Astrocyte (in vitro differentiated cells and primary cell): ENCODE results near the gene AKR1A1. TPM values are rescaled to one million over a fixed set of nuclear protein-coding genes. Genes with fewer than 3 reads are reported as not detected.
"Not testable (repeated sequence)": the region's sequence is repeated elsewhere in the genome, so short reads cannot be mapped to it uniquely, and the experiment has no call there.

ENCODE experiments used
- DNase-seq: peaks from one replicate; pipeline ENCODE4 v3.0.0-alpha.2; 2010; ENCODE audit warnings: low read depth
- FAIRE-seq: peaks from 2 replicates; lab custom pipeline; 2011; peaks lifted over from hg19 to GRCh38; lab: Jason Lieb, UNC
- H2AFZ ChIP-seq: 2 replicates; pipeline ENCODE4 v1.6.0; 2012; ENCODE audit warnings: low read depth, low read length, inconsistent platforms
- H3K27ac ChIP-seq: 2 replicates; pipeline ENCODE4 v1.5.1; 2011; ENCODE audit warnings: low read depth, low read length, inconsistent platforms
- H3K27me3 ChIP-seq: 2 replicates; pipeline ENCODE4 v1.6.0; 2011; ENCODE audit warnings: low read length, inconsistent platforms; ENCODE audit not compliant: insufficient read depth
- H3K36me3 ChIP-seq: 2 replicates; pipeline ENCODE4 v1.5.1; 2011; ENCODE audit warnings: low read length, inconsistent platforms; ENCODE audit not compliant: insufficient read depth
- H3K4me1 ChIP-seq: 2 replicates; pipeline ENCODE4 v1.5.1; 2011; ENCODE audit warnings: low read length, inconsistent platforms; ENCODE audit not compliant: insufficient read depth
- H3K4me2 ChIP-seq: 2 replicates; pipeline ENCODE4 v1.6.0; 2012; ENCODE audit warnings: low read length, inconsistent platforms
- H3K4me3 ChIP-seq: 2 replicates; pipeline ENCODE4 v1.5.1; 2011; ENCODE audit warnings: low read depth, mild to moderate bottlenecking, low read length, inconsistent platforms; ENCODE audit not compliant: insufficient read depth
- H3K79me2 ChIP-seq: 2 replicates; pipeline ENCODE4 v1.6.0; 2012; ENCODE audit warnings: mild to moderate bottlenecking, low read length, inconsistent platforms; ENCODE audit not compliant: insufficient read depth
- H3K9ac ChIP-seq: 2 replicates; pipeline ENCODE4 v1.6.0; 2012; ENCODE audit warnings: mild to moderate bottlenecking, low read length, inconsistent platforms
- H3K9me3 ChIP-seq: 2 replicates; pipeline ENCODE4 v1.5.1; 2012; ENCODE audit warnings: low read depth, mild to moderate bottlenecking, low read length, inconsistent platforms; ENCODE audit not compliant: insufficient read depth
- H4K20me1 ChIP-seq: 2 replicates; pipeline ENCODE4 v1.6.0; 2012; ENCODE audit warnings: low read length, inconsistent platforms; ENCODE audit not compliant: insufficient read depth
- H3K27ac Mint-ChIP-seq: one replicate; pipeline ENCODE4 v1.8.0; 2021; ENCODE audit warnings: mild to moderate bottlenecking, mixed read lengths; ENCODE audit not compliant: unreplicated experiment
- H3K27me3 Mint-ChIP-seq: one replicate; pipeline ENCODE4 v1.8.0; 2021; ENCODE audit warnings: low read depth, mixed read lengths; ENCODE audit not compliant: unreplicated experiment
- H3K36me3 Mint-ChIP-seq: one replicate; pipeline ENCODE4 v1.8.0; 2021; ENCODE audit warnings: low read depth, mixed read lengths; ENCODE audit not compliant: unreplicated experiment
- H3K4me1 Mint-ChIP-seq: one replicate; pipeline ENCODE4 v1.8.0; 2021; ENCODE audit warnings: low read depth, mixed read lengths; ENCODE audit not compliant: unreplicated experiment
- H3K4me3 Mint-ChIP-seq: one replicate; pipeline ENCODE4 v1.8.0; 2021; ENCODE audit warnings: mild to moderate bottlenecking, moderate library complexity, mixed read lengths; ENCODE audit not compliant: unreplicated experiment
- H3K9me3 Mint-ChIP-seq: one replicate; pipeline ENCODE4 v1.8.0; 2021; ENCODE audit warnings: mild to moderate bottlenecking, mixed read lengths; ENCODE audit not compliant: unreplicated experiment
- EZH2 ChIP-seq: IDR thresholded peaks from 2 replicates; pipeline ENCODE4 v1.6.1; 2012; ENCODE audit warnings: mild to moderate bottlenecking, low read length, inconsistent platforms; ENCODE audit not compliant: insufficient read depth
- total RNA-seq: library from RNA; stranded (reverse); gene quantifications from 2 replicates; pipeline ENCODE4 v1.2.1, GENCODE V29; 2021
- TF ChIP-seq, protein P1 (sequence below): IDR thresholded peaks from 2 replicates; pipeline ENCODE4 v1.5.1; 2011; ENCODE audit warnings: low read depth, mild to moderate bottlenecking, inconsistent platforms, low read length, moderate library complexity; ENCODE audit not compliant: insufficient read depth

The AKR1A1 gene
- total RNA-seq, 1 donor from 2014 or later: 118 TPM

- Mint-ChIP-seq H3K9me3 (no peaks in the 10 kb centered on the region), H3K4me3 (peak within 1 kb of the TSS; percentile 95), H3K27me3 (no peaks in the 10 kb centered on the region), H3K27ac (peak within 1 kb of the TSS; percentile 98), H3K4me1 (peaks cover 27% of the 10 kb centered on the region), H3K36me3 (peaks cover 5% of the 10 kb centered on the region)
- FAIRE-seq (no peak), DNase-seq (peak; percentile 82)
- no peaks in the 10 kb centered on the region for H3K27me3 ChIP-seq
- TF ChIP-seq EZH2: no peak
- TF ChIP-seq, protein P1, sequence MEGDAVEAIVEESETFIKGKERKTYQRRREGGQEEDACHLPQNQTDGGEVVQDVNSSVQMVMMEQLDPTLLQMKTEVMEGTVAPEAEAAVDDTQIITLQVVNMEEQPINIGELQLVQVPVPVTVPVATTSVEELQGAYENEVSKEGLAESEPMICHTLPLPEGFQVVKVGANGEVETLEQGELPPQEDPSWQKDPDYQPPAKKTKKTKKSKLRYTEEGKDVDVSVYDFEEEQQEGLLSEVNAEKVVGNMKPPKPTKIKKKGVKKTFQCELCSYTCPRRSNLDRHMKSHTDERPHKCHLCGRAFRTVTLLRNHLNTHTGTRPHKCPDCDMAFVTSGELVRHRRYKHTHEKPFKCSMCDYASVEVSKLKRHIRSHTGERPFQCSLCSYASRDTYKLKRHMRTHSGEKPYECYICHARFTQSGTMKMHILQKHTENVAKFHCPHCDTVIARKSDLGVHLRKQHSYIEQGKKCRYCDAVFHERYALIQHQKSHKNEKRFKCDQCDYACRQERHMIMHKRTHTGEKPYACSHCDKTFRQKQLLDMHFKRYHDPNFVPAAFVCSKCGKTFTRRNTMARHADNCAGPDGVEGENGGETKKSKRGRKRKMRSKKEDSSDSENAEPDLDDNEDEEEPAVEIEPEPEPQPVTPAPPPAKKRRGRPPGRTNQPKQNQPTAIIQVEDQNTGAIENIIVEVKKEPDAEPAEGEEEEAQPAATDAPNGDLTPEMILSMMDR: peak; percentile 3
- peak within 1 kb of the TSS; percentile 95 for H3K27ac ChIP-seq
- peaks cover 10% of the 10 kb centered on the region for H3K36me3 ChIP-seq
- H3K9me3 ChIP-seq: no peaks in the 10 kb centered on the region
- peaks cover 47% of the 10 kb centered on the region for H3K79me2 ChIP-seq
- peaks cover 22% of the 10 kb centered on the region for H3K4me1 ChIP-seq
- H4K20me1 ChIP-seq: peaks cover 41% of the 10 kb centered on the region
- H3K9ac ChIP-seq: peak within 1 kb of the TSS; percentile 86
- peak within 1 kb of the TSS; percentile 86 for H3K4me3 ChIP-seq
- H2AFZ ChIP-seq: peak within 1 kb of the TSS; percentile 73
- H3K4me2 ChIP-seq: peak within 1 kb of the TSS; percentile 83
Observed at GRCh38 chr1:45521413-45522323, 29.0 kb upstream of the AKR1A1 start, which contains the start of gene PRDX1. PRDX1 (minus strand) TSS chr1:45521884; CDS start chr1:45519043, 2,841 bp downstream.

DNA sequence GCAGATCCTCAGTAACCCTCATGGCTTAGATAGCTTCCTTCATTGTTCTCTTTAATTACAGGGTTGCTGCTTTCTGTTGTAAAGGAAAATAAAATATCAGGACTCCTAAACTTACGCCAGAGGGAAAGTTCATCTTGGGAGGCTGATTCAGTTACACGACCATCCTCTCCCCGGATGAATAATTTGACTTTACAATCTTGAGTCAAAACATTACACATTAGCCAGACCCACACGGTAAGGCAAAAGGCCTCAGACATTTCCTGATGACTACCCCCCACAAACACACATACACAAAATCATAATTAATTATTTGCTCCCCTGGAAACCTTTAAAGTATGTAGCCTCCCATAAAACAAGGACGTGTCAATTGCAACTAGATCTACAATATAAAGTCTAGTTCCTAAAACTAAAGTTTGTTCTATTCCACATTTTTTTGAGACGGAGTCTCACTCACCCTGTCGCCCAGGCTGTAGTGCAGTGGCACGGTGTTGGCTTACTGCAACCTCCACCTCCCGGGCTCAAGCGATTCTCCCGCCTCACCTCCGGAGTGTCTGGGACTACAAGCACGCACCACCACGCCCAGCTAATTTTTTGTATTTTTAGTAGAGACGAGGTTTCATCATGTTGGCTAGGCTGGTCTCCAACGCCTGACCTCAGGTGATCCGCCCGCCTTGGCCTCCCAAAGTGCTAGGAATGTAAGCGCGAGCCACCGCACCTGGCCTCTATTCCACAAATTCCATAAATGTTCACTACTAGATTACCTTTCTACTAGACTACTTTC, 28.1 kb upstream of the AKR1A1 start:
- no peak for FAIRE-seq
- Histone ChIP-seq H3K27me3 (no peaks in the 10 kb centered on the region), H3K9me3 (no peaks in the 10 kb centered on the region), H3K36me3 (peaks cover 4% of the 10 kb centered on the region), H3K4me3 (peak overlapping the region; percentile 86), H3K27ac (peak overlapping the region; percentile 95), H3K9ac (peak overlapping the region; percentile 86), H3K79me2 (peaks cover 40% of the 10 kb centered on the region), H2AFZ (peak overlapping the region; percentile 73), H3K4me2 (peak overlapping the region; percentile 83), H3K4me1 (peaks cover 22% of the 10 kb centered on the region), H4K20me1 (peaks cover 34% of the 10 kb centered on the region)
- no peak for TF ChIP-seq EZH2
- TF ChIP-seq, protein P1: no peak
- peaks cover 1% of the 10 kb centered on the region for H3K36me3 Mint-ChIP-seq
- H3K9me3 Mint-ChIP-seq: no peaks in the 10 kb centered on the region
- peak; percentile 60 for DNase-seq
- no peaks in the 10 kb centered on the region for H3K27me3 Mint-ChIP-seq
- H3K4me3 Mint-ChIP-seq: peak overlapping the region; percentile 95
- H3K27ac Mint-ChIP-seq: peak overlapping the region; percentile 98
- H3K4me1 Mint-ChIP-seq: peaks cover 23% of the 10 kb centered on the region

DNA sequence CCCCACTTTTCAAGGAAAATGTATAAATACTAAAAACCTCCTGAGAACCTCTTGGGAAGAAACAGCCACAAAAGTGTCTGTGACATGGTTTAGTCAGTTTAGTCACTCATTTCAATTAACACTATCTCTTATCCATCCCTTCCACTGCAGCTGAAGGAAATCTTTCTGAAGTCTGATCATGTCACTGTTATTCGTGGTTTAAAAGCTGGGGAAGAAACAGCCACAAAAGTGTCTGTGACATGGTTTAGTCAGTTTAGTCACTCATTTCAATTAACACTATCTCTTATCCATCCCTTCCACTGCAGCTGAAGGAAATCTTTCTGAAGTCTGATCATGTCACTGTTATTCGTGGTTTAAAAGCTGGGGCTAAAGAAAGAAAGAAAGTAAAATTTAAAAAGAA, 27.1 kb upstream of the AKR1A1 start:
- H2AFZ ChIP-seq, H3K27me3 ChIP-seq, H3K9me3 Mint-ChIP-seq, H3K27ac ChIP-seq, H3K36me3 Mint-ChIP-seq, H3K4me3 ChIP-seq, H3K9ac ChIP-seq, H3K4me3 Mint-ChIP-seq, H3K36me3 ChIP-seq, H3K9me3 ChIP-seq, H3K27me3 Mint-ChIP-seq, H3K4me2 ChIP-seq, DNase-seq: not testable (repeated sequence)
- H3K79me2 ChIP-seq: peaks cover 32% of the 10 kb centered on the region
- H3K4me1 ChIP-seq: peaks cover 22% of the 10 kb centered on the region
- FAIRE-seq: peak; percentile 39
- Mint-ChIP-seq H3K4me1 (peaks cover 23% of the 10 kb centered on the region), H3K27ac (peak overlapping the region; percentile 98)
- H4K20me1 ChIP-seq: peaks cover 27% of the 10 kb centered on the region

DNA sequence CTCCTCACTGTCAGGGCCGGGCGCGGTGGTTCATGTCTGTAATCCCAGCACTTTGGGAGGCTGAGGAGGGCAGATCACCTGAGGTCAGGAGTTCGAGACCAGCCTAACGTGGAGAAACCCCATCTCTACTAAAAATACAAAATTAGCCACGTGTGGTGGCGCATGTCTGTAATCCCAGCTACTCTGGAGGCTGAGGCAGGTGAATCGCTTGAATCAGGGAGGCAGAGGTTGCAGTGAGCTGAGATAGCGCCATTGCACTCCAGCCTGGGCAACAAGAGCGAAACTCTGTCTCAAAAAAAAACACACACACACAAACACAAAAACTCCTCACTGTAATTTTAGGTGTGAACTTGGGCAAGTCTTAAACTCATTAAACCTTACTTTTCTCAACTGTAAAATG, 26.7 kb upstream of the AKR1A1 start:
- not testable (repeated sequence) for H3K27ac ChIP-seq, H3K9ac ChIP-seq, H3K27me3 Mint-ChIP-seq, DNase-seq, H3K4me2 ChIP-seq, H2AFZ ChIP-seq, H3K4me3 Mint-ChIP-seq, H3K36me3 Mint-ChIP-seq, H3K9me3 Mint-ChIP-seq, H3K4me3 ChIP-seq, H3K27me3 ChIP-seq, H3K9me3 ChIP-seq, H3K36me3 ChIP-seq, H3K27ac Mint-ChIP-seq, FAIRE-seq
- peaks cover 22% of the 10 kb centered on the region for H4K20me1 ChIP-seq
- peaks cover 17% of the 10 kb centered on the region for H3K4me1 ChIP-seq
- peaks cover 27% of the 10 kb centered on the region for H3K79me2 ChIP-seq
- peaks cover 18% of the 10 kb centered on the region for H3K4me1 Mint-ChIP-seq
